SIG-M5 treated with dmso at 0.1 percent for 504 hours (cell line): ENCODE results near the gene MRPL20.
A peak's percentile ranks its signal among the peaks of the same experiment; 100 is the strongest.
"Not testable (repeated sequence)": the region's sequence is repeated elsewhere in the genome, so short reads cannot be mapped to it uniquely, and the experiment has no call there.

Experiments
- DNase-seq: peaks from one replicate; lab custom pipeline; 2025; ENCODE audit not compliant: unreplicated experiment; lab: John Stamatoyannopoulos, UW

The MRPL20 gene

GRCh38 chr1:1406821-1407635 is at the start of gene MRPL20:
TSS of gene MRPL20 (minus strand) at chr1:1407293. CDS start at chr1:1407217, 76 bp downstream.
- peak; percentile 88 for DNase-seq

- DNase-seq, result not testable (repeated sequence)
Measured at GRCh38 chr1:1456683-1457255, 49.7 kb upstream of the MRPL20 start.

GRCh38 chr1:1455934-1456333 is 48.8 kb upstream of the MRPL20 start:
- not testable (repeated sequence) for DNase-seq

- DNase-seq, result no peak
Measured at GRCh38 chr1:1455366-1455884, 48.3 kb upstream of the MRPL20 start.

- DNase-seq, result not testable (repeated sequence)
Measured at GRCh38 chr1:1454286-1455056, 47.4 kb upstream of the MRPL20 start.

- no peak for DNase-seq
Measured at GRCh38 chr1:1452882-1453281, 45.8 kb upstream of the MRPL20 start.

- DNase-seq, result not testable (repeated sequence)
Measured at GRCh38 chr1:1452365-1452739, 45.3 kb upstream of the MRPL20 start.

GRCh38 chr1:1451696-1452364 is 44.7 kb upstream of the MRPL20 start:
- DNase-seq, result no peak

GRCh38 chr1:1450616-1451015 is 43.5 kb upstream of the MRPL20 start:
- not testable (repeated sequence) for DNase-seq

- DNase-seq, result no peak
Measured at GRCh38 chr1:1449099-1449739, 42.1 kb upstream of the MRPL20 start, which contains the start of gene ATAD3C. TSS of gene ATAD3C (plus strand) at chr1:1449689. CDS start at chr1:1450684, 995 bp downstream.

GRCh38 chr1:1446631-1447030 is 39.5 kb upstream of the MRPL20 start:
- DNase-seq, result not testable (repeated sequence)

- DNase-seq, result no peak
Measured at GRCh38 chr1:1442069-1442770, 35.1 kb upstream of the MRPL20 start.

GRCh38 chr1:1441002-1441888 is 34.2 kb upstream of the MRPL20 start:
- no peak for DNase-seq

- no peak for DNase-seq
Measured at GRCh38 chr1:1440262-1441001, 33.3 kb upstream of the MRPL20 start.

GRCh38 chr1:1439546-1440261 is 32.6 kb upstream of the MRPL20 start:
- DNase-seq, result no peak

GRCh38 chr1:1438531-1439381 is 31.7 kb upstream of the MRPL20 start:
- DNase-seq, result no peak
